GM15510 (cell line): ENCODE results near the gene GPATCH2.

Source experiments
- POLR2A ChIP-seq: IDR thresholded peaks from 3 replicates; pipeline ENCODE4 v1.6.1; 2011; ENCODE audit warnings: borderline replicate concordance; ENCODE audit not compliant: insufficient read length; ENCODE audit errors: extremely low read depth

The GPATCH2 gene

DNA sequence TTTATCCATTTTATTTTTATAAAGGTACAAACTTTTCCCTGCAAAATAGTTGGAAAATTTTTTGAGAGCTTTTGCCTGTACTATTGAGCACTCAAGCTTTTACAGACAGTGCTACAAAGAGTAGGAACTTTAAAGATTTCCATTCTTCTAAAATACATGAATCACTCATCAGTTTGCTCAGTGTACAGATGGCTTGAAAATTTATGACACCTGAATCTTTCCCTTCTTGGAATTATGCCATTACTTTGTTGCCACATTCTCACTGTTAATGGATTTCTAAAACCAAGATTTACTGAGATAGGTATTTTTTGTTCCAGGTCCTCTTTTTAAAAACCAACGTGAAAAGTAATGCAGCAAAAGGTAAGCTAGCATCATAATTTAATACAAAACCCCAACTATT, 76.0 kb downstream of the GPATCH2 start:
- no peak for TF ChIP-seq POLR2A

DNA sequence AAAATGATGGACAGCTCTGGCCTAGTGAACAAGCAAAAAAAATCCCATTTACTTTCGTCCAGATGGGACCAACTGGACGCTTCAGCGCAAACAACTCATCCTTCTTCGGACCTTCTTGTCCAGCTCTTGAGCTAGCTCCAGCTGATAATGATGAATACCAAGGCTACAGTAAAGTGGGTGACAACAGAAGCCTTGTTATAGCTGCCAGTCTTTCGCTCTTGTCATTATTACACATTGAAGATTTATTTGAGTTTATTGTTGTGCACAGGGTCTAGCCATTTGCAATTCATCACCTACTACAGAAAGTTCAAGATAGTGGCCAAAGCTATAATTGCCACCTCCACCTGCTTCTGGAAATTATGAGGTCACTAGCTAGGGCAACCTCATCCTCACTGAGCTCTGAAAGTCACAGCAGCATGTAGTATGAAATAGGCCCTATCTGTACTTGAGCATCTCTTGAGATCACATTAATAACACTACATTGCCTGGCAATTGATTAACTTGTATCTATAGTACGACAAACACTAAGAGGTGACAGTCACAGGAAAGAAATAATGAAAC, 76.9 kb downstream of the GPATCH2 start:
- no peak for TF ChIP-seq POLR2A

- no peak for TF ChIP-seq POLR2A
Measured at GRCh38 chr1:217552339-217552951, 78.4 kb downstream of the GPATCH2 start.

DNA sequence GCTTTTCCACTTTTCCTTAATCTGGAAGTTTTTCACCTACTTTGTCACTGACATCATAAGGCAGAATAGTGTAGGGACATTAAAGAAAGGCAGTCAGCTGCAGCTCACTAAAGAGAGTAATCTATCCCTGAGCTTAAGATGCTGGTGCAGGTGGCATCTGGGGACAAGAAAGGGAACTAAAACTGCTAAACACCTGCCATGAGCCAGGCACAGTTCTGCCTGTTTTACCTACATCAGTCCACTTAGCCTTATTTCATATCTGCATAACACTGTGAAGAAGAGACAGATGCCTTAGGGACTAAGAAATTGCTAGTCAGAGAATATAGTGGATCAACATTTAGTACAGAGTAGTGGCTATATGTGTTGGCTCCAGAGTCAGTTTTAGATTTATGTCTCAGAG, 88.1 kb downstream of the GPATCH2 start:
- no peak for TF ChIP-seq POLR2A

GRCh38 chr1:217542136-217542777, 88.6 kb downstream of the GPATCH2 start:
- no peak for TF ChIP-seq POLR2A

DNA sequence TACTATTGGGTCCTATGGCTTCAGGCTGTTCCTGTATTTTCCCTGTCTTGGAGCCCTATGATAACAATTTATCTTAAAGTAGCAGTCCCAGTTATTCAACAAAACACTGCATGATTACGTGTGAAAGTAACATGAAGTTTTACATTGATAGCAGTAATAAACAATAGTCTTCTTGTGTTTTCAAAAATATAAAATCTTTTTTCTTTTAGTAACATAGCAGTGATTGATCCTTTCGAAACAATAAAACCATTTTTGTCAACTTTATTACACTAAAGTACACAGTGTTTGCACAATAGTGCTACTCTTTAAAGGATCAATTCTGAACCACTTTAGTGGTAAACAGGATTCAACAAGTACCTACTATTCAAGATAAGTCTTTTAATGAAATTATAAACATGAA, 90.6 kb downstream of the GPATCH2 start:
- no peak for TF ChIP-seq POLR2A

GRCh38 chr1:217539510-217539909, 91.4 kb downstream of the GPATCH2 start:
- TF ChIP-seq POLR2A: no peak

- TF ChIP-seq POLR2A: no peak
Measured at GRCh38 chr1:217535601-217536377, 95.1 kb downstream of the GPATCH2 start.

DNA sequence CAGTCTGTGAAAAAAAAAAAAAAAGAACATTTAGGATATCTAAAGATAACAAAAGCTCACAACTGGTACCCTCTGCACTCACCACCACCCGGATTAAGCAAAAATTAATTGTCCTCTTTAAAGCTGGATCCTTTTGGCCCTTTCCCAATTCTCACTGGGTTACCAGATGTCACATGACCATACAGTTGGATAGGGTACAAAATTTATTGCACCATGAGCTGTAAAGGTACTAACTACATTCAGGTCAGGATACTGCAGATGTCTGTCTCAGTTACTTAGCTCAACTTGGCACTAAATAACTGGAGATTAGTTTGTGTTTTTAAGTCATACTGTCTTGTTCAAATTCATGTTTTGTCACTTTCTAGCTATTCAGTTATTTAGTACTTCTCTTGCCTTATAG, 96.3 kb downstream of the GPATCH2 start:
- TF ChIP-seq POLR2A: no peak

DNA sequence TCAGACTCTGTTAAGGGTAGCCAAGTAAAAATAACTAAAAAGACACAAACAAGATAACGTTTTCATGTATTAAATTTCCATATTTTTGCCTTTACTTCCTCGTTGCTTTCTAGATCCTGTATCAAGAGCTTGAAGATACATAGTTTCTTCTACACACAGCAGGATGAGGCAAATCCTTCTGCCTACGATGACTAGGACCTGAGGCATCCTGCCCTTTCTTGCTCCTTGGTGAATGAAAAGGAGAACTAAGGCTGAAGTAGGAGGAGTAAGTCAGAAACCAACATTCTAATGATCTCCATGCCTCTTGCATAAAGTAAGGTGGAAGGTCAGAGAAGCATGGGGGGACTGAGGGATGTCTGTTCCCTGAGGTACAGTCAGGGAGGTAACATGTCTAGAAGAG, 102.6 kb downstream of the GPATCH2 start:
- TF ChIP-seq POLR2A: no peak

DNA sequence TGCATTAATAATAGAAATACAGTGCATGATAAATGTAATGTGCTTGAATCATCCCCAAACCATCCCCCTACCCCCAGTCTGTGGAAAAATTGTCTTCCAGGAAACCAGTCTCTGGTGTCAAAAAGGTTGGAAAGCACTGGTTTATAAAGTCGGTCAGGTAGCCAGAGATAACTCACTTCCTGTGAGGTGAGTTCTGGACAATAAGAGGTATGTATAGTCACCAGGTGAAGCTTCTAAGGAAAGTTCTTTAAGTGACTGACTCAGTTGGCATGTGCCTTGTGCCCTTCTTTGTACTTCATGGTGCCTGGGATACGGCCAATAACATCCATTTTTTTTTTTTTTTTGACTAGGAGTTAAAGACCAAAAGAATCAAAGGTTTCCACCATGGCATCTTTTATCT, 103.7 kb downstream of the GPATCH2 start:
- TF ChIP-seq POLR2A: no peak

- TF ChIP-seq POLR2A: no peak
Measured at GRCh38 chr1:217526636-217527035, 104.3 kb downstream of the GPATCH2 start.

GRCh38 chr1:217525773-217526490, 105.0 kb downstream of the GPATCH2 start:
- TF ChIP-seq POLR2A: no peak

DNA sequence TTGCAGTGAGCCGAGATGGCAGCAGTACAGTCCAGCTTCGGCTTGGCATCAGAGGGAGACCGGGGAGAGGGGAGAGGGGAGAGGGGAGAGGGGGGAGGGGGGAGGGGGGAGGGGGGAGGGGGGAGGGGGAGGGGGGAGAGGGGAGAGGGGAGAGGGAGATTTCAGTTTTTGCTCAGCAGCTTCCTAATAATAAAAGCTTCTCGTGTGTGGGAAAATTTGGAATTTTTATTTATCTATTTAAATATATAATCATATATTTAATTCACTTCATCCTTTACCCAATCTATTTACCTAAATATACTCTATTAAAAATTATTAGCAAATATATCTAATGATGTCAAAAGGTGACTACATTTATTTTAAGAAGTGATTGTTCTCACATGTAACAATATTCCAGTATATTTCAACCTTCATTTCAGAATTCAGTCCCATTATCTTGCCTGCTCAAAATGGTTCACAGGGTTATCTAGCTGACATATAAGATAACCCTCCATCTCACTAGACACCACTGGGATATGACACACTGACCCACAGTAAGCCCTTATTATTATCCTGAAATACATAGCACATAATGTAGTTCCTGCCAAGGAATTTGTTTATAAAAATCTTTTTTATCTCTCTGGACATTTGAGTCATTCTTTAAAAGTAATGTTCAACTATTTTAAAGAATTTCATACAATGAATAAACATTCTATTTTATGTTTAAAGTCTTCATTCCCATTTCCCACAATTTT, 105.9 kb downstream of the GPATCH2 start:
- TF ChIP-seq POLR2A: no peak

- TF ChIP-seq POLR2A: no peak
Measured at GRCh38 chr1:217522277-217522676, 108.6 kb downstream of the GPATCH2 start.

DNA sequence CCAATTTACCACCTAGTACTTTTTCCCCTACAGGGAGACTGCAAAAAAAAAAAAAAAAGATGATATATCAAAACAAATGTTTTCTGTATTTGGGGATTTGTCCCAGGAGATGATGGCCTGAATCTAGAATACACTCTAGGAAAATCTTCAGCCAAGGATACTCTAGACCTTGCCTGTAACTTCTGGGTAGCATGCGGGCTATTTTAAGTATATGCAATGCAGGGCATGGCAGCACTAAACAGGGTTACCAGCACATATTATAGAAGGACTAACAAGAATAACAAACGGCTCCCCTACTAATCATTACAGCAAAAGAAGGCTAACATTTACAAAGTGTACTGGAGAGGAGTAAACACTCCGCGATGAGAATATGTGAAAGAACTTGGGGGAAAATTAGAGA, 109.6 kb downstream of the GPATCH2 start:
- TF ChIP-seq POLR2A: no peak
